ENCODE results near the gene RNLS.

Gene RNLS

GRCh38 chr10:88473989-88474883 is 108.9 kb downstream of the RNLS start:
- H3K4me2 ChIP-seq (ENCODE audit: low read depth, low read length, poor library complexity, severe bottlenecking) = no peak overlapping the region
- H3K27me3 ChIP-seq (ENCODE audit: low read length) = no peaks in the 10 kb centered on the region
- no peak overlapping the region for H3K4me3 ChIP-seq (ENCODE audit: insufficient read depth, low read length, poor library complexity, severe bottlenecking)
- H2AFZ ChIP-seq (ENCODE audit: low read depth, low read length, severe bottlenecking) = no peak overlapping the region
- TF ChIP-seq CTCF (IDR thresholded peaks at IDR 0.05; ENCODE audit: insufficient read depth, low read length, poor library complexity, severe bottlenecking) = no peak
- TF ChIP-seq EZH2phosphoT487 (conservative IDR thresholded peaks at IDR 0.05; ENCODE audit: low read length) = no peak
- H3K9me3 ChIP-seq (ENCODE audit: insufficient read depth, low read length) = no peaks in the 10 kb centered on the region
- no peaks in the 10 kb centered on the region for H4K20me1 ChIP-seq (ENCODE audit: low read depth, low read length)
- H3K36me3 ChIP-seq (ENCODE audit: low read length) = no peaks in the 10 kb centered on the region
- H3K9ac ChIP-seq (ENCODE audit: low read length) = no peak overlapping the region
- H3F3A ChIP-seq (ENCODE audit: insufficient read depth) = no peaks in the 10 kb centered on the region
- H3K9me2 ChIP-seq (replicated peaks; ENCODE audit: insufficient read depth, low read length) = no peaks in the 10 kb centered on the region
- H3K79me2 ChIP-seq (ENCODE audit: insufficient read depth, low read length) = no peaks in the 10 kb centered on the region
- no peak overlapping the region for H3K27ac ChIP-seq (ENCODE audit: low read depth, low read length)

- Histone ChIP-seq H3K27ac (ENCODE audit: low read depth, low read length) (no peak overlapping the region), H3K9me3 (ENCODE audit: insufficient read depth, low read length) (no peaks in the 10 kb centered on the region), H3K4me2 (ENCODE audit: low read depth, low read length, poor library complexity, severe bottlenecking) (no peak overlapping the region), H2AFZ (ENCODE audit: low read depth, low read length, severe bottlenecking) (no peak overlapping the region), H3K9ac (ENCODE audit: low read length) (no peak overlapping the region), H3K79me2 (ENCODE audit: insufficient read depth, low read length) (no peaks in the 10 kb centered on the region), H3K27me3 (ENCODE audit: low read length) (no peaks in the 10 kb centered on the region), H3K36me3 (ENCODE audit: low read length) (no peaks in the 10 kb centered on the region), H3K9me2 (replicated peaks; ENCODE audit: insufficient read depth, low read length) (no peaks in the 10 kb centered on the region), H3F3A (ENCODE audit: insufficient read depth) (no peaks in the 10 kb centered on the region), H4K20me1 (ENCODE audit: low read depth, low read length) (no peaks in the 10 kb centered on the region), H3K4me3 (ENCODE audit: insufficient read depth, low read length, poor library complexity, severe bottlenecking) (no peak overlapping the region)
- TF ChIP-seq CTCF (IDR thresholded peaks at IDR 0.05; ENCODE audit: insufficient read depth, low read length, poor library complexity, severe bottlenecking) = no peak
- no peak for TF ChIP-seq EZH2phosphoT487 (conservative IDR thresholded peaks at IDR 0.05; ENCODE audit: low read length)
These were observed 110.6 kb downstream of the RNLS start for GRCh38 chr10:88472540-88472939.

GRCh38 chr10:88471899-88472298 is 111.2 kb downstream of the RNLS start:
- Histone ChIP-seq H3K4me3 (ENCODE audit: insufficient read depth, low read length, poor library complexity, severe bottlenecking) (no peak overlapping the region), H2AFZ (ENCODE audit: low read depth, low read length, severe bottlenecking) (no peak overlapping the region), H3K9ac (ENCODE audit: low read length) (no peak overlapping the region), H3K9me2 (replicated peaks; ENCODE audit: insufficient read depth, low read length) (no peaks in the 10 kb centered on the region), H3K9me3 (ENCODE audit: insufficient read depth, low read length) (no peaks in the 10 kb centered on the region), H3K4me2 (ENCODE audit: low read depth, low read length, poor library complexity, severe bottlenecking) (no peak overlapping the region), H3K27ac (ENCODE audit: low read depth, low read length) (no peak overlapping the region), H3K79me2 (ENCODE audit: insufficient read depth, low read length) (no peaks in the 10 kb centered on the region), H3K27me3 (ENCODE audit: low read length) (no peaks in the 10 kb centered on the region), H3K36me3 (ENCODE audit: low read length) (no peaks in the 10 kb centered on the region), H4K20me1 (ENCODE audit: low read depth, low read length) (no peaks in the 10 kb centered on the region), H3F3A (ENCODE audit: insufficient read depth) (no peaks in the 10 kb centered on the region)
- TF ChIP-seq CTCF (IDR thresholded peaks at IDR 0.05; ENCODE audit: insufficient read depth, low read length, poor library complexity, severe bottlenecking) (no peak), EZH2phosphoT487 (conservative IDR thresholded peaks at IDR 0.05; ENCODE audit: low read length) (no peak)
